Measurements from ENCODE around the gene VPS52. TPM values are rescaled to one million over a fixed set of nuclear protein-coding genes. Genes with fewer than 3 reads are reported as not detected.

VPS52 gene
- total RNA-seq, 1 donor from 2014 or later, result 36.0 TPM

DNA sequence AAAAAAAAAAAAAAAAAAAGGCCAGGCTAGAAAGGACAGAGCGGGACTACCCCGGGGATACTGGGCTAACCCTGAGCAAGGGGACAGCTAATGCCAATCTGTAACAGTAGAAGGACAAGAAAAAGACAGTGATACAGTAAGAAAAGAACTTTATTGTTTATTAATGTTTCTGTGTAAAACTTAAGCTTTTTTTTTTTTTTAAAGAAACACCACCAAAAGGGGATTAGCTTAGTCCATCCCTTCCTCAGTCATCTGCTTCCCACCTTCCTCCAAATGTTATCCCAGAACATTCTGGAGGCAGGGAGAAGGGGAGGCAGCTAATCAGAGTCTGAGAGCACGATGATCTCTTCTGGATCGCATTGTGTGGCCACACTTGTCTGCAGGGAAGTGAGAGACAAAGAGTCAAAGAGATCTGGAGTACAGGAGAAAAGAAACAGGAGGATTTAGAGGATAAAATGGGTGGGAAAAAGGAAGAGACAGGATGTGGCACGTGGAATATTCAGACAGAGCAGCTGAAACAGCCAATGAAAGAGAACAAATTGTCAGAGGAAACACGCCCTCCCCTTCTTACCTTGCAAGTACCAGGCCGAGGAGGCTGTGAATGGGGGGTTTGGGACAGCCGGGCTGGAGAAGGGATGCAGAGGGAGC, 46.9 kb upstream of the VPS52 start:
- Mint-ChIP-seq H3K4me1 (ENCODE audit: low read depth) (peaks cover 80% of the 10 kb centered on the region), H3K4me3 (ENCODE audit: unreplicated experiment) (peak overlapping the region; percentile 92), H3K36me3 (ENCODE audit: low read depth) (peaks cover 19% of the 10 kb centered on the region), H3K27ac (ENCODE audit: unreplicated experiment) (peak overlapping the region; percentile 98), H3K27me3 (ENCODE audit: low read depth) (no peaks in the 10 kb centered on the region), H3K9me3 (ENCODE audit: low read depth) (no peaks in the 10 kb centered on the region)
- TF ChIP-seq, protein P1, sequence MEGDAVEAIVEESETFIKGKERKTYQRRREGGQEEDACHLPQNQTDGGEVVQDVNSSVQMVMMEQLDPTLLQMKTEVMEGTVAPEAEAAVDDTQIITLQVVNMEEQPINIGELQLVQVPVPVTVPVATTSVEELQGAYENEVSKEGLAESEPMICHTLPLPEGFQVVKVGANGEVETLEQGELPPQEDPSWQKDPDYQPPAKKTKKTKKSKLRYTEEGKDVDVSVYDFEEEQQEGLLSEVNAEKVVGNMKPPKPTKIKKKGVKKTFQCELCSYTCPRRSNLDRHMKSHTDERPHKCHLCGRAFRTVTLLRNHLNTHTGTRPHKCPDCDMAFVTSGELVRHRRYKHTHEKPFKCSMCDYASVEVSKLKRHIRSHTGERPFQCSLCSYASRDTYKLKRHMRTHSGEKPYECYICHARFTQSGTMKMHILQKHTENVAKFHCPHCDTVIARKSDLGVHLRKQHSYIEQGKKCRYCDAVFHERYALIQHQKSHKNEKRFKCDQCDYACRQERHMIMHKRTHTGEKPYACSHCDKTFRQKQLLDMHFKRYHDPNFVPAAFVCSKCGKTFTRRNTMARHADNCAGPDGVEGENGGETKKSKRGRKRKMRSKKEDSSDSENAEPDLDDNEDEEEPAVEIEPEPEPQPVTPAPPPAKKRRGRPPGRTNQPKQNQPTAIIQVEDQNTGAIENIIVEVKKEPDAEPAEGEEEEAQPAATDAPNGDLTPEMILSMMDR (IDR thresholded peaks at IDR 0.05), result no peak
- DNase-seq (ENCODE audit: low spot score), result no peak

DNA sequence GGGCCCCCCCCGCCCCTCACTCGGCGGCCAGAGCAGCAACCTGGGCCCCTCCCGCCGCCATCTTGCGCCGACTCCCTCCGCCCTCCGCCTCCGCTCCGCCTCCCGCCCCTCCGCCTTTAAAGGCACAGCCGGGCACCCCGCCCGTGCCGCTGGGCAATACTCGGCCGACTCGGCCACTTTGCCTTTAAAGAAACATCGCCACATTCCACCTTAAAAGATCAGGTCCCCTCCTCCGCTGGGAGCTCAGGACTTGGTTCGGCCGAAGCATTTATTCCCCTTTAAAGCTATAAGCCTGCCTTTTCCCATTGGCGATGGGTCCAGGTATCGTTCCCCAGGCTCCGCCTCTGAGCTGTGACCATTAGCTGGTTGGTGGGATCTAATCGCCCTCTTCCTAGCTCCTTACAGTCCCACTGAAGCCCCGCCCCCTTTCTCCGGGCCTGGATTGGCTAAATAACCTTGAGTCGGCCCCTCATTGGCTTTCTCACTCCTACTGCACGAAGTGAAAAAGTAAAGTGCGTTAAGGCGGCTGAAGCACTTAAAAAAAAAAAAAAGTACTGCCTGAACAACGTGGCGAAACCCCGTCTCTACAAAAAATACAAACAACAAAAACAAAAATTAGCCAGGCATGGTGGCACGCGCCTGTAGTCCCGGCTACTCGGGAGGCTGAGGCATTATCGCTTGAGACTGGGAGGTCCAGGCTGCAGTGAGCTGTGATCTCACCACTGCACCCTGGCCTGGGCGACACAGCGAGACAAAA, 46.2 kb upstream of the VPS52 start, which contains the start of gene ZBTB22:
TSS of gene ZBTB22 (minus strand) at position 76 of the 757 bp plus-strand sequence. CDS start 828 bp downstream, outside the sequence.
- peak within 1 kb of the TSS; percentile 98 for H3K27ac Mint-ChIP-seq (ENCODE audit: unreplicated experiment)
- H3K9me3 Mint-ChIP-seq (ENCODE audit: low read depth), result no peaks in the 10 kb centered on the region
- H3K27me3 Mint-ChIP-seq (ENCODE audit: low read depth), result no peaks in the 10 kb centered on the region
- TF ChIP-seq, protein P1 (IDR thresholded peaks at IDR 0.05), result no peak
- peaks cover 19% of the 10 kb centered on the region for H3K36me3 Mint-ChIP-seq (ENCODE audit: low read depth)
- DNase-seq (ENCODE audit: low spot score), result peak; percentile 99
- peak within 1 kb of the TSS; percentile 92 for H3K4me3 Mint-ChIP-seq (ENCODE audit: unreplicated experiment)
- peaks cover 80% of the 10 kb centered on the region for H3K4me1 Mint-ChIP-seq (ENCODE audit: low read depth)

DNA sequence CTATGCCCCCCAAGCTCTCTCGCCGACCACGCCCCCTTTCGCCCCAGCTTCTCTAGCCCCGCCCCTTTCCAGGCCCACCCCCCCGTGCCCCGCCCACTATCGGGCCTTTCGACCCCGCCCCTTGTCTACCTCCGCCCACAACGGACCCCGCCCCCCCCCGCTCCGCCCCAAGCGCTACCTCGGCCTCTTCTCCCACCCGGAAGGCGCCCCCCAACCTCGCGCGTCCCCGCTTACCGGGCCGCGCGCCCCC, 45.7 kb upstream of the VPS52 start:
- H3K4me3 Mint-ChIP-seq (ENCODE audit: unreplicated experiment), result peak overlapping the region; percentile 92
- peaks cover 19% of the 10 kb centered on the region for H3K36me3 Mint-ChIP-seq (ENCODE audit: low read depth)
- no peaks in the 10 kb centered on the region for H3K9me3 Mint-ChIP-seq (ENCODE audit: low read depth)
- DNase-seq (ENCODE audit: low spot score), result no peak
- H3K27ac Mint-ChIP-seq (ENCODE audit: unreplicated experiment), result peak overlapping the region; percentile 59
- peaks cover 80% of the 10 kb centered on the region for H3K4me1 Mint-ChIP-seq (ENCODE audit: low read depth)
- TF ChIP-seq, protein P1 (IDR thresholded peaks at IDR 0.05), result no peak
- H3K27me3 Mint-ChIP-seq (ENCODE audit: low read depth), result no peaks in the 10 kb centered on the region

DNA sequence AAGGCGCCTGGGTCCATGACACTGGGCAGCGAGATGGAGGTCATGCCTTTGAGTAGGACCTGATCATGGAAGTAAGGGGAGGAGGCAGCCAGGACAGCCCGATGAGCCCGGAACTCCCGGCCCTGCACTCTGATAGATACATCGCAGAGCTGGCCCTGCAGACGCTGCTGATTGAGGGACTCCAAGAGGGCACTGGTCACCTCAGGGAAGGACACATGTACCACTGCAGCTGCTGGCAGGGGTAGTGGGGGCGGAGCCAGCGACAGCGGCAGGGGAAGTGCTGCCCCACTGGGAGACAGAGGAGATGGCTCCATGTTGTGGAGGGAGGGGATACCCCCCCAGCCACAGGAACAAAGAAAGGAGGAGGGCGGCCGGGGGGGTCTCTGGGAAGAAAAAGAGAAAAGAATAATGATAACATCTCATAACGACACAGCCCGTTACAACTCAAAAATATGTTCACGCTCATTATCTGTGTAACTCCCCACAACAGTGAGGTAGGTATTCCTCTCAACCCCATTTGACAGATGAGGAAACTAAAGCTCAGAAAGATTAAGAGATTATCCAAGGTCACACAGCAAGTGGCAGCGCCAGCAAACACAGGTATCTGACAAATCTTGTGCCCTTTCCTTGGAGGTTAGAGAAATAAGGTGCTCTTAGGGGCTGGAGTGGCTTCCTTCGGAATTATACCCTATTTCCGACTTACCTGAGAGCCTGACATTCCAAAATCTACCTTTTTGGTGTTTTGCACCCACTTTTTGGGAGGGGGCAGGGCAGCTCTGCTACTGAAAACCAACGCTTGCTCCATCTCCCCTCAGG, 45.1 kb upstream of the VPS52 start:
- no peaks in the 10 kb centered on the region for H3K27me3 Mint-ChIP-seq (ENCODE audit: low read depth)
- peaks cover 80% of the 10 kb centered on the region for H3K4me1 Mint-ChIP-seq (ENCODE audit: low read depth)
- no peak for DNase-seq (ENCODE audit: low spot score)
- TF ChIP-seq, protein P1 (IDR thresholded peaks at IDR 0.05), result no peak
- H3K36me3 Mint-ChIP-seq (ENCODE audit: low read depth), result peaks cover 19% of the 10 kb centered on the region
- no peaks in the 10 kb centered on the region for H3K9me3 Mint-ChIP-seq (ENCODE audit: low read depth)
- peak overlapping the region; percentile 92 for H3K4me3 Mint-ChIP-seq (ENCODE audit: unreplicated experiment)
- H3K27ac Mint-ChIP-seq (ENCODE audit: unreplicated experiment), result peak overlapping the region; percentile 81

All from chondrocyte (in vitro differentiated cells).